ENCODE data around the gene HCN2.
A peak's percentile ranks its signal among the peaks of the same experiment; 100 is the strongest.

HCN2 gene

GRCh38 chr19:653425-653824 is 63.7 kb downstream of the HCN2 start:
- DNase-seq (ENCODE audit: low read depth in 2 of 2), result no peak

GRCh38 chr19:655691-656090 is 66.0 kb downstream of the HCN2 start:
- DNase-seq (ENCODE audit: low read depth in 2 of 2), result no peak

GRCh38 chr19:656751-657559 is 67.3 kb downstream of the HCN2 start:
- DNase-seq (ENCODE audit: low read depth in 2 of 2), result no peak

GRCh38 chr19:657611-658010 is 67.9 kb downstream of the HCN2 start:
- no peak for DNase-seq (ENCODE audit: low read depth in 2 of 2)

- DNase-seq (ENCODE audit: low read depth in 2 of 2), result no peak
These were observed 68.6 kb downstream of the HCN2 start for GRCh38 chr19:658059-658839.

- no peak for DNase-seq (ENCODE audit: low read depth in 2 of 2)
These were observed 69.5 kb downstream of the HCN2 start for GRCh38 chr19:658916-659839.

- no peak for DNase-seq (ENCODE audit: low read depth in 2 of 2)
These were observed 71.2 kb downstream of the HCN2 start for GRCh38 chr19:660793-661426.

- peak; percentile 45 to 52 for DNase-seq (ENCODE audit: low read depth in 2 of 2)
These were observed 71.9 kb downstream of the HCN2 start for GRCh38 chr19:661427-662196.

GRCh38 chr19:662207-662961 is 72.7 kb downstream of the HCN2 start:
- DNase-seq (ENCODE audit: low read depth in 2 of 2), result peak; percentile 47 to 56

GRCh38 chr19:662962-663681 is 73.4 kb downstream of the HCN2 start, which contains the start of gene RNF126:
RNF126 (minus strand) TSS chr19:663214; CDS start chr19:663121, 93 bp downstream.
- peak; percentile 96 to 97 for DNase-seq (ENCODE audit: low read depth in 2 of 2)

GRCh38 chr19:663682-664117 is 74.0 kb downstream of the HCN2 start:
- DNase-seq (ENCODE audit: low read depth in 2 of 2), result no peak

GRCh38 chr19:664913-665443 is 75.3 kb downstream of the HCN2 start:
- peak; percentile 78 to 84 for DNase-seq (ENCODE audit: low read depth in 2 of 2)

All from activated CD4-positive, alpha-beta T cell treated with anti-CD3 and anti-CD28 coated beads for 24 hours (primary cell).